Vagina (tissue), 2 donors: ENCODE data around the gene TMEM91.

ENCODE experiments used
- POLR2AphosphoS5 ChIP-seq, 2 donors: sonication (generic); formaldehyde crosslinking; IDR thresholded peaks; one replicate each; pipeline ENCODE4 v1.9.0; 2017; ENCODE audit warnings: antibody characterized with exemption in 2 of 2, mild to moderate bottlenecking in 2 of 2, low read depth in 1 of 2; ENCODE audit not compliant: insufficient read depth in 1 of 2
- TF ChIP-seq, protein P1 (sequence below), 3 experiments: fragments of 450-650 bp in 2 of 3; fragments of 200-600 bp in 1 of 3; sonication (generic) in 1 of 3; IDR thresholded peaks; one replicate each; pipeline ENCODE4 v1.5.1; 2017 to 2019; ENCODE audit warnings: antibody characterized with exemption in 3 of 3, mild to moderate bottlenecking in 2 of 3, moderate library complexity in 2 of 3

- TF ChIP-seq POLR2AphosphoS5 (IDR thresholded peaks at IDR 0.05; ENCODE audit: insufficient read depth in 1 of 2, low read depth in 1 of 2), result no peak
- TF ChIP-seq, protein P1, sequence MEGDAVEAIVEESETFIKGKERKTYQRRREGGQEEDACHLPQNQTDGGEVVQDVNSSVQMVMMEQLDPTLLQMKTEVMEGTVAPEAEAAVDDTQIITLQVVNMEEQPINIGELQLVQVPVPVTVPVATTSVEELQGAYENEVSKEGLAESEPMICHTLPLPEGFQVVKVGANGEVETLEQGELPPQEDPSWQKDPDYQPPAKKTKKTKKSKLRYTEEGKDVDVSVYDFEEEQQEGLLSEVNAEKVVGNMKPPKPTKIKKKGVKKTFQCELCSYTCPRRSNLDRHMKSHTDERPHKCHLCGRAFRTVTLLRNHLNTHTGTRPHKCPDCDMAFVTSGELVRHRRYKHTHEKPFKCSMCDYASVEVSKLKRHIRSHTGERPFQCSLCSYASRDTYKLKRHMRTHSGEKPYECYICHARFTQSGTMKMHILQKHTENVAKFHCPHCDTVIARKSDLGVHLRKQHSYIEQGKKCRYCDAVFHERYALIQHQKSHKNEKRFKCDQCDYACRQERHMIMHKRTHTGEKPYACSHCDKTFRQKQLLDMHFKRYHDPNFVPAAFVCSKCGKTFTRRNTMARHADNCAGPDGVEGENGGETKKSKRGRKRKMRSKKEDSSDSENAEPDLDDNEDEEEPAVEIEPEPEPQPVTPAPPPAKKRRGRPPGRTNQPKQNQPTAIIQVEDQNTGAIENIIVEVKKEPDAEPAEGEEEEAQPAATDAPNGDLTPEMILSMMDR (IDR thresholded peaks at IDR 0.05), result no peak
Observed at GRCh38 chr19:41392775-41393174, 16.4 kb downstream of the TMEM91 start.
